LNCaP clone FGC (cell line): ENCODE results near the gene NEU2.

Experiments used
- DNase-seq: peaks from one replicate; pipeline ENCODE4 v3.0.0-alpha.2; 2011; ENCODE audit warnings: low read depth
- H3K4me3 ChIP-seq: 2 replicates; pipeline ENCODE4 v1.5.1; 2011; ENCODE audit warnings: mild to moderate bottlenecking, low read depth, low read length, control low read depth
- CTCF ChIP-seq: IDR thresholded peaks from 2 replicates; pipeline ENCODE4 v1.5.1; 2012; ENCODE audit warnings: mild to moderate bottlenecking; ENCODE audit not compliant: control insufficient read depth, insufficient read depth; ENCODE audit errors: extremely low read depth

The NEU2 gene

DNA sequence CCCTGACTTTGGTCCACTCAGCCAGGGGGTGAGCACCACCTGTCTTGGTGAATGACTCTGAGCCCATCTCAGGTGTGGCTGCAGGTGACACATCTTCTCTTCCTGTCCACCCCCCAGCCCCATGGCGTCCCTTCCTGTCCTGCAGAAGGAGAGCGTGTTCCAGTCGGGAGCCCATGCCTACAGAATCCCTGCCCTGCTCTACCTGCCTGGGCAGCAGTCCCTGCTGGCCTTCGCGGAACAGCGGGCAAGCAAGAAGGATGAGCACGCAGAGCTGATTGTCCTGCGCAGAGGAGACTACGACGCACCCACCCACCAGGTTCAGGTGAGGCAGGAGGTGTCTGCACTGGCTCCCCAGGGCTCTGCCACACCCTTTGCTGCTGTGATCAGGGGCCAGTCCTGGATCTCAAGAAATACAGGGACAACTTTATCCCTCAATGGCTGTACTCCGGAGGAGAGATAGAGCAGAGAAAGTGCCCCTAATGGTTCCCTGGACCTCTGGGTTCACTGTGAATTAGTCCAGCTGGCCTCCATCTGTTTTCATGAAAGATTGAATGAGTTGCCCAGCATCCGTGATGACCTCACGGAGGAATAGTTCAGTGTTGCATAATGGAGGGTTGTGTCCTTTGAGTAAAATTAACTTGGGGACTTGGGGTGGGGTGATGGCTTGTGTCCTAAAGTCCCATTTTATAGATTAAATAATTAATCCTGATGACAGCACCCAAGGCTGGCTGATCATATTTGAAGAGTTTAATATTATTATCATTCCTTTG is at the start of gene NEU2:
Gene NEU2 (plus strand): TSS at position 122 of the 770 bp plus-strand sequence. CDS start 0 bp downstream, at position 122.
- TF ChIP-seq CTCF = no peak
- DNase-seq = no peak
- H3K4me3 ChIP-seq = no peak within 1 kb of the TSS

DNA sequence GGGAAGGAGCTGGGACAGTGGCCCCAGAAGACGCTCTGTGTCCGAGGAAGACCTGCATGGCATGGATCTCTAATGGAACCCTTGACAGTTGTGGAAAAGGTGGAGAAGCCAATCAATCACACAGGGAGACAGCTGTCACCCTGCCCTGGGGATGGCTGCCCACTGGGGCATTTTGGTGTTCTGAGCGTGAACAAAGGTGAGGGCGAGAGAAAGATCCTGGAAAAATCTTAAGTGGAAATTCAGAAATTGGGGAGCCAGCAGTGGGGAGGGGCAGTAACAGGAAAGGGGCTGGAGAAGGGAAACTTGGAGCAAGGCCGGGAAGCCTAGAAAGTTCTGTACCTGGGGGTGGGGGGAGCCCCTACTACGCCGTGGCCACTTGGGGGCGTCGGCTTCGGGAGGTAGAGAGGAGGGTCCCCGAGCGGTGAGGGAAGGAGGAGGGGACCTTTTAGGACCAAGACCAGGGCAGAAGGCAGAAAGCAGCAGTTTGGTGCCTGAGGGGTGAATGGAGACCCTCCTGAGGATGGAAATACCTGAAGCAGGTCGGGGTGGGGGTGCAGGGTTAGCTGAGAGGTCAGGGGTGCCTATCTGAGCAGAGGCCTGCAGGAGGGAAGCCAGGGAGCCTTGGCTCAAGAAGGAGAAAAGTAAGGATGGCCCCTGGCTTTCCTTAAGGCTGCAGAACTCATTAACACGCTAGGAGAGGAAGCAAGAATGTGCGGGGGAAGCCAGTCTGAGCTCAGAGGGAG is 49.4 kb upstream of the NEU2 start:
- no peak for TF ChIP-seq CTCF
- H3K4me3 ChIP-seq = no peak overlapping the region
- no peak for DNase-seq

- no peak for TF ChIP-seq CTCF
- H3K4me3 ChIP-seq = no peak overlapping the region
- no peak for DNase-seq
These were observed 48.8 kb upstream of the NEU2 start for GRCh38 chr2:232983669-232984140.

DNA sequence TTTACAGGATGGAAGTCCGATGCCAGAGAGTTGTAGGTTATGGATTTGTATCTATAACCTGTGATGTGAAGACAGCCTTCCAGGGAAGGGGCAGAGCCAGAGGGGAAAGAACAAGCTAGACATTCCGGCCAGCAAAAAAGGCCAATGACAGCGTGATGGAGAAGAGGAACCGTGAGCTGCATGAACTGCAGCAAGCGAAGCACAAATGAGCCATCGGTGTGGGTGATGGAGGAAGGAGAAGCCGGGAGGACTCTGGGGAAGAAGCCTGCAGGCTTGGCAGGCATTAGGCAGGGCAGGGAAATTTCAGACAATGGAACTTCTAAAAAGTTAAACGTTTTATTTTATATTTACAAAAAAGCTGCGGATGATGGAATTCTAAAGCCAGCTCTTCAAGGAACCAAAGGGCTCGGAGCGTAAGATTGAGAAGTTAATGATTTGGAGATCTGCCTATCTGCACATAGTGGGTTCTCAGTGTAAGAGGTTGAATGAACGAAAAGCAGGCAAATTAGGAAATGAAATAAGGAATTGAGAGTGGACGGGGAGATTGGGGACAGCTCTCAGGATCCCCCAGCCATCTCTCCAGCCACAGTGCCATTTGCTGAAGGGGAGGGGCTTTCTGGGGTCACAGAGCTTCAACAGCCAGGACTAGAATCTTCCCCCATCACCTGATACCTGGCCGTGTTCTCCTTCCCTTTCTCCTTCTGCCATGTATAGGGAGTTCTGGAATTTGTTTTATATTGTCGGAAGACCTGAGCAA is 47.8 kb upstream of the NEU2 start:
- no peak for DNase-seq
- H3K4me3 ChIP-seq = no peak overlapping the region
- TF ChIP-seq CTCF = no peak

- no peak for TF ChIP-seq CTCF
- H3K4me3 ChIP-seq = no peak overlapping the region
- no peak for DNase-seq
These were observed 46.3 kb upstream of the NEU2 start for GRCh38 chr2:232986155-232986554.

- no peak overlapping the region for H3K4me3 ChIP-seq
- no peak for DNase-seq
- no peak for TF ChIP-seq CTCF
These were observed 39.1 kb upstream of the NEU2 start for GRCh38 chr2:232993231-232993821.
